GM12865 (cell line): ENCODE measurements around the gene FKBP14.

Experiments
- DNase-seq: peaks from one replicate; pipeline ENCODE4 v3.0.0; 2010; ENCODE audit warnings: low read depth
- H3K4me3 ChIP-seq: 2 replicates; pipeline ENCODE4 v1.5.1; 2011; ENCODE audit warnings: mild to moderate bottlenecking, low read depth, low read length, control low read depth
- CTCF ChIP-seq: IDR thresholded peaks from 2 replicates; pipeline ENCODE4 v1.5.1; 2011; ENCODE audit warnings: low read length, control low read depth, low read depth, inconsistent platforms; ENCODE audit not compliant: insufficient read depth; ENCODE audit errors: missing control alignments

Gene FKBP14

GRCh38 chr7:29976266-29976665, 50.2 kb downstream of the FKBP14 start:
- no peak overlapping the region for H3K4me3 ChIP-seq
- no peak for DNase-seq
- TF ChIP-seq CTCF = no peak

DNA sequence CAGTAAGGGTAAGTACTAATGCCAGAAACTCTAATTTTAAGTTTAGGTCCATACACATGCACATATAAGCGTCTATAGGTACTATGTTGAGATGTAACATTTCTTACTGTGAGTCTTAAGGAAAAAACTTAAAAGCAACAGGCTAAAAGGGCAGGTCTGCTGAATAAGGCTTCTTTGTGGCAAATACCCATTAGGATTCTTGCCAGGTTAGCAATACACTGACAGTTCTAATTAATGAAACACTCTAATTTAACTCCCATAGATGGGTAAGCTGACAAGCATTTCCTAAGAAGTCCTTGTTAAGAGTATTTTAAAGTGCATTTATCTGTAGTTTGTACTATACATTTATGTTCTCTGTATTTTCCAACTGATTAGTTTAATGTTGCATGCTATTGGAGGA, 50.9 kb downstream of the FKBP14 start:
- no peak overlapping the region for H3K4me3 ChIP-seq
- no peak for DNase-seq
- no peak for TF ChIP-seq CTCF

DNA sequence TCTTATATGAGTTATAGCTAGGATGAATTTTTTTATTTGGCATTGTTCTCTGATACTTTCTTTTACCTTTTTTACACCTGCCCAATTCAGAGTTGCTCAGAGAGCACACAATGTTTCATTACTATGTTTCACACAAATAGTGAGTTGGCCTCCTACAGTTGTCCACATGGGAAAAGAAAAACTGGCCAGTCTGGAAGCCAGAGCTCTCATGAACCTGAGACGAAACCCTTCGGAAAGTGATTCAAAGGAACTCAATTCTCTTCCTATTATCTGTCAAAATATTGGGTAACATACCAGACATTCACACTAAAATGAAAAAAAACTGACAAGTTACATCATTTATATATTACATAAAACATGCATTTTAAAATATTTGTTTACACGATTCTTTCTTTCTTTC, 52.2 kb downstream of the FKBP14 start:
- H3K4me3 ChIP-seq = no peak overlapping the region
- no peak for TF ChIP-seq CTCF
- no peak for DNase-seq

GRCh38 chr7:29972315-29972669, 54.2 kb downstream of the FKBP14 start:
- no peak for DNase-seq

DNA sequence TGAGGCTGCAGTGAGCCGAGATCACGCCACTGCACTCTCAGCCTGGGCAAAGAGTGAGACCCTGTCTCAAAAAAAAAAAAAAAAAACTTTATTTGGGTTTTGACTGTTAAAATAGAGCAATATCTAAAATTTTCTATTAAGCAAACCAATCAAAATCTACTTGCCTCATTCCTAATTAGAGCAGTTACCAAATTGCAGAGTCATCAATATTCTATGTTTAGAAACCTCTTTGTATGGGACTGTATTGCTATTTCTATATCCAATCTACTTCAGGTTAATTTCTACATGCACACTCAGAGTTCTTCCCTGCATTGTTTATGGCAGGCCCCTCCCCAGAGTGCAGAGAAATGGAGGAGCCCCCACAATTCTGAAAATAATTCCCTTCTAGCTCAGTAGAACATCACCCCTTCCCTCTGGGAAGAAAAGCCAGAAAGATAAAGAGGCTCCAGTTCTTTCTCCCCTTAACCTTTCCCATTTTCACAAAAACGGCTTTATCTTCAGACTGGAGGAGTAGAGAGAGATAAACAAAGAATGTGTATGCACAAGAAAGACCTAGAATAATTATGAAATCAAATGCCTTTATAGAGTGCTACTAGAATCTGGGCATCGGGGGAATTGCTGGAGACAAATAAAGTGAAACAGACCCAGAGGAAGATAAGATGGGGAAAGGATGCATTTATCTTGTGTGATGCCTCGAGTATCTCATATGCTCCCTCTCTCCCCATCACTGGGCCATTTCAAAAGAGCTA, 54.8 kb downstream of the FKBP14 start:
- no peak overlapping the region for H3K4me3 ChIP-seq
- DNase-seq = no peak
- no peak for TF ChIP-seq CTCF

More at GRCh38 chr7:29972315-29972669, 54.2 kb downstream of the FKBP14 start:
- H3K4me3 ChIP-seq = no peak overlapping the region
- TF ChIP-seq CTCF = no peak

GRCh38 chr7:29970158-29970557, 56.3 kb downstream of the FKBP14 start:
- no peak overlapping the region for H3K4me3 ChIP-seq
- TF ChIP-seq CTCF = no peak
- no peak for DNase-seq

- DNase-seq = no peak
- no peak for TF ChIP-seq CTCF
Measured at GRCh38 chr7:29969738-29970137, 56.8 kb downstream of the FKBP14 start.

More at GRCh38 chr7:29969738-29970137, 56.8 kb downstream of the FKBP14 start:
- no peak overlapping the region for H3K4me3 ChIP-seq
